HG03280 (cell line): ENCODE data around the gene ARID1B.
A peak's percentile ranks its signal among the peaks of the same experiment; 100 is the strongest.

Experiments
- ATAC-seq: cut with Tn5 transposase; IDR thresholded peaks from one replicate; pipeline ENCODE4 v1.9.1; 2021; ENCODE audit warnings: mild to moderate bottlenecking, moderate library complexity; ENCODE audit not compliant: unreplicated experiment

ARID1B gene

GRCh38 chr6:156900292-156900691, 123.1 kb downstream of the ARID1B start:
- ATAC-seq = no peak

GRCh38 chr6:156901309-156902019, 124.3 kb downstream of the ARID1B start:
- no peak for ATAC-seq

DNA sequence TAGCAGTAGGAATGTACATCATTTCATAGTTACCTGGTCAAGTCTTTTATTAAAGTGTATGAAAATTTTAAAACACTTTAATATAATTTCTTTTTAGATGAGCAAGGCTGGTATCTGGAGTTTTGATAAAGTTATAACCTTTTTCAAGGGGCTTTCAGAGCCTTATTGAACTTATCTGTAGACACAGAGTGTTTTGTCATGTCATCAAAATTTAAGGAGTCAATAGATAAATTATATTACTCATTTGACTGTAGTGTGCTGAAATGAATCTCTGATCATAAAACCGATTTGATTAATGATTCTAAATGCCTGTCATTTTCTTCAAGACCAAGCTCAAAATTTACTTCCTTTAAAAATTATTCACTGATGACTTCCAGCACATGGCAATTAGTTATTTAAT, 125.6 kb downstream of the ARID1B start:
- no peak for ATAC-seq

- no peak for ATAC-seq
These were observed 127.2 kb downstream of the ARID1B start for GRCh38 chr6:156904176-156904967.

GRCh38 chr6:156905801-156906200, 128.6 kb downstream of the ARID1B start:
- ATAC-seq = no peak

- ATAC-seq = no peak
These were observed 129.3 kb downstream of the ARID1B start for GRCh38 chr6:156906451-156906850.

DNA sequence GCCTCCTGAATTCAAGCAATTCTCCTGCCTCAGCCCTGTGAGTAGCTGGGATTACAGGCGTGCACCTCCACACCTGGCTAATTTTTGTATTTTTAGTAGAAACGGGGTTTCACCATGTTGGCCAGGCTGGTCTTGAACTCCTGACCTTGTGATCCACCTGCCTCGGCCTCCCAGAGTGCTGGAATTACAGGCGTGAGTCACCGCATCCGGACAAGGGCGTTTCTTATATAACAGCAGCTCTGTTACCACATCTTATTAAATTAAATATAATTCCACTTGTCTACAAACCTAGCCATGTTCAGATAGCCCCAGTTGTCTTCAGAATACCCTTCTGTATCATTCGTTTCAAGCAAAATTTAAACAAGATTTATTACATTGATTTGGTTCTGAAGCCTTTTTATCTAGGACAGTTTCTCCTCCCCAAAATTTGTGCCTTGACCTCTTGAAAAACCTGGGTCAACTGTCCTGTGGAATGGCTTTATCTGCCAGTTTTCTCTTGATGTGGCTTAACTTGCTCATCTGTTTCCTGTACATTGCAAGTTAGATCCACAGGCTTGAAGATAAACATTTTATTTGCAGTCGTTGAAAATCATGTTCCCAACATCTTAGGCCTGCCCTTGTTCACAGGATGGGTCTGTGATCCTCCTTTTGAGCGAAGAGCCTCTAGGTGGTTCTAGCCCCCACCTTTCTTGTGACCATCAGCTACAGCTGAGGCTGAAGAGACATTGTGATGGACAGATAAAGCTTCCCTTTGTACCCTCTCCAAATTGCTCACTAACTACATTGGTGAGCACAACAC, 132.2 kb downstream of the ARID1B start:
- no peak for ATAC-seq

DNA sequence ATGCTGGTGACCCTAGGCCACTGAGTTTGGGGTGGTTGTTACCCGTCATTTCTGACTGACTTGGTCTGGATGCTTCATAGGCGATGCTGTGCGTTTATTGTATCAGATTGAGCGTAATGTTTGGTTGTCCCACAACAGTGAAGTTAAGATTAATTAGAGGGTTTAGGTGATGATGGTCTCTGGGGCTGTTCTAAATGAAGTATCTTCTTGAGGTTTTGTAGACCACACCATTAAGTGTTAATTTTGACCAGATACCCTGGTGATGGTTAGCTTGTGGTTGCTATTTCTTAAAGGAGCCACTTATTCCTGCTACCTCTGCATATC, 132.8 kb downstream of the ARID1B start:
- ATAC-seq = no peak

- ATAC-seq = no peak
These were observed 133.8 kb downstream of the ARID1B start for GRCh38 chr6:156910938-156911337.

DNA sequence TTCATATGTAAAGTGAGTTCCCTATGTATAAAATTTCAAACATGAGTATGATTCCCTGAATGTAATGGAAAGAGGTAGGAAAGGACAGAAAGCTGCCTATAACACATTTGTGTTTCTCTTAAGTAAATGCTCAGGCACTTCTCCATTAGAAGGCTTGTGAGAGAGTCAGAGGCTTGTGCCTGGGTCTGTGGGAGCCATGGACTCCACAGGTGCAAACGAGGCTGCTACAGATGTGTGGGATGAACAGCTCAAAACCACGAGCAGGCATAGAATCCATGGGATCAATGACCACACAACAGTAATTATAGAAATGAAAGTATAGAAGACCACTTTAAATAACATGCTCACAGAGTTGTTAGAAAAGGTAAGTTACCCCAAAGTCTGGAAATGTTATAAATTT, 134.4 kb downstream of the ARID1B start:
- ATAC-seq = no peak

- no peak for ATAC-seq
These were observed 135.3 kb downstream of the ARID1B start for GRCh38 chr6:156912431-156912830.

GRCh38 chr6:156914181-156914580, 137.0 kb downstream of the ARID1B start:
- ATAC-seq = no peak

GRCh38 chr6:156916130-156916801, 139.1 kb downstream of the ARID1B start:
- no peak for ATAC-seq

- peak; percentile 64 for ATAC-seq
These were observed 140.0 kb downstream of the ARID1B start for GRCh38 chr6:156917213-156917612.

GRCh38 chr6:156918647-156919046, 141.5 kb downstream of the ARID1B start:
- ATAC-seq = no peak

- no peak for ATAC-seq
These were observed 142.2 kb downstream of the ARID1B start for GRCh38 chr6:156919370-156919769.

DNA sequence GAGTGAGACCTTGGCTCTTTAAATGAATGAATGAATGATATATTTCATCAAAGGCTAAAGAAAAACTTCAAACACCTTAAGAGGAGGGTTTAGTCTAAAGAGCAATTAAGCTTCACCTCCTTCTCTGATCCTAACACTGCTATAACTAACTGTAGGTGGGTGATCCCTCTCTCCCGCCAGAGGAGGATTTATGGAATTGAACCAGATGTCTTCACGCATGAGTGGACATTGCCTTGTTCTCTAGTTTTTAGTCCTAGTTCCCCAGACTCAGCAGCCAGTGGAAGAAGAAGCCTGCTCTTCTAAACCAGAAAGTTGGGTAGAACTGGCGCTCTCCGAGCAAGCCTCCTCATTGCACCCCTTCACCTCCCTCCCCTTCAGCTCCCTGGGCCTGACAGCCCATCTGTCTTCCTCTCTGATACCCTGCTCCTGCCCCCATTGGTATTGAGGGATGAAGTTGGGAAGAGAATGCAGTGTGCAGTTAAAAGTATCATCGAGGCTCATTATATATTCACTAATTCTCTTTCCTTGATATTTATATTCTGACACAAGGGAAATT, 142.7 kb downstream of the ARID1B start:
- ATAC-seq = no peak

GRCh38 chr6:156924246-156924645, 147.1 kb downstream of the ARID1B start:
- ATAC-seq = no peak

- ATAC-seq = no peak
These were observed 147.8 kb downstream of the ARID1B start for GRCh38 chr6:156925026-156925425.

- ATAC-seq = peak; percentile 75
These were observed 148.8 kb downstream of the ARID1B start for GRCh38 chr6:156925718-156926607.
